Psoas muscle (tissue), 8 donors: ENCODE data around the gene LUC7L. TPM values are rescaled to one million over a fixed set of nuclear protein-coding genes. Genes with fewer than 3 reads are reported as not detected.
A peak's percentile ranks its signal among the peaks of the same experiment; 100 is the strongest.

ENCODE experiments used
- ATAC-seq, 4 donors: fragments of 200-7000 bp; cut with Tn5 transposase; one replicate each; pipeline ENCODE4 v1.9.1; 2020; ENCODE audit warnings: moderate library complexity in 3 of 4, mild to moderate bottlenecking in 2 of 4
- DNase-seq, 2 donors: peaks; one replicate each; pipeline ENCODE4 v3.0.0-alpha.2; 2020
- H3K27ac ChIP-seq: fragments of 200-600 bp; one replicate; pipeline ENCODE4 v1.8.0; 2022
- H3K27me3 ChIP-seq, 3 donors: fragments of 200-600 bp in 1 of 3; one replicate each; pipeline versions ENCODE4 v1.6.1 to v1.8.0; 2013 to 2022; ENCODE audit warnings: low read length in 2 of 3, mild to moderate bottlenecking in 2 of 3, moderate library complexity in 1 of 3; ENCODE audit not compliant: insufficient read depth in 3 of 3
- H3K36me3 ChIP-seq, 2 donors: fragments of 200-600 bp in 1 of 2; one replicate each; pipeline versions ENCODE4 v1.6.1 to v1.8.0; 2013 to 2022; ENCODE audit warnings: low read depth in 1 of 2, mild to moderate bottlenecking in 1 of 2, moderate library complexity in 1 of 2; ENCODE audit not compliant: insufficient read depth in 1 of 2
- H3K4me1 ChIP-seq: fragments of 200-600 bp; one replicate; pipeline ENCODE4 v1.8.0; 2022
- H3K4me3 ChIP-seq: fragments of 200-600 bp; one replicate; pipeline ENCODE4 v1.8.0; 2022; ENCODE audit warnings: mild to moderate bottlenecking
- H3K9me3 ChIP-seq: fragments of 200-600 bp; one replicate; pipeline ENCODE4 v1.8.0; 2022
- CTCF ChIP-seq: fragments of 200-600 bp; IDR thresholded peaks from one replicate; pipeline ENCODE4 v1.8.0; 2022; ENCODE audit warnings: antibody characterized with exemption
- WGBS, 3 donors: extraction: QIAGEN DNeasy Blood & Tissue Kit; methylation state at CpG; one replicate each; pipeline versions ENCODE4 v1.1.6 to v1.1.7; 2013; 5-methylcytosine and 5-hydroxymethylcytosine counted together
- intact Hi-C, 2 donors: fragments of 100-400 bp; cut with DNase I; formaldehyde crosslinking; loops; one replicate each; pipeline versions ENCODE4 v1.11.0 to v1.14.2; 2022
- polyA plus RNA-seq, 3 donors: library from polyadenylated mRNA; stranded (reverse); fragments of 200-250 nt; gene quantifications; one replicate each; pipeline ENCODE4 v1.2.3, GENCODE V29; 2013
- total RNA-seq, 4 donors: library from RNA; stranded (reverse); fragmentation: NEBNext Ultra II Directional in 2 of 4; extraction: Animal tissue kit (Norgen Biotek cat#: 25700) in 2 of 4; gene quantifications; one replicate each; pipeline versions ENCODE4 v1.2.1 to v1.2.4, GENCODE V29; 2021 to 2023
- donor health status: healthy with polysubstance abuse.
- donor health status: DM: no; HTN: no; CAD: no; lungs with moderate emphysema.
- donor health status: Bipolar disorder and iron deficiency.
- donor health status: healthy.
- donor health status: DM: yes; HTN: yes; CAD: no.
- donor health status: DM: no; HTN: no; CAD: no.
- donor health status: DM: no; HTN: no; CAD: no.
- donor health status: DM: yes; HTN: yes; CAD: no.

LUC7L gene
- total and polyA plus RNA-seq, 7 donors: 23.8 to 58.9 (median 30.3) TPM

- Histone ChIP-seq H3K4me3 (no peak overlapping the region), H3K9me3 (no peaks in the 10 kb centered on the region), H3K36me3 (peaks cover 0 to 27% of the 10 kb centered on the region in 2 donors), H3K27me3 (no peaks in the 10 kb centered on the region), H3K27ac (no peak overlapping the region), H3K4me1 (peaks cover 20% of the 10 kb centered on the region)
- 91 to 95% (median 93%) methylated on average over 12 of the region's 12 CpGs for WGBS, 3 donors
- DNase-seq (no peak), ATAC-seq (no peak)
- intact Hi-C loops: no loop called here
- no peak for TF ChIP-seq CTCF
These were observed 17.8 kb upstream of the LUC7L start for GRCh38 chr16:247027-247426.

- intact Hi-C loops: no loop called here
These were observed 15.9 kb upstream of the LUC7L start for GRCh38 chr16:245105-245504.

GRCh38 chr16:243348-243747, 14.1 kb upstream of the LUC7L start:
- Histone ChIP-seq H3K27me3 (no peaks in the 10 kb centered on the region), H3K4me3 (no peak overlapping the region), H3K4me1 (peaks cover 38% of the 10 kb centered on the region), H3K27ac (peak overlapping the region; percentile 88), H3K36me3 (no peaks in the 10 kb centered on the region), H3K9me3 (no peaks in the 10 kb centered on the region)
- no peak for TF ChIP-seq CTCF
- peak in 1 of 2 donors; percentile 52 for DNase-seq
- intact Hi-C loops: no loop called here
- 24 to 31% (median 30%) methylated on average over 4 of the region's 4 CpGs for WGBS, 3 donors
- peak; percentile 82 to 94 (median 90) for ATAC-seq

More at GRCh38 chr16:245105-245504, 15.9 kb upstream of the LUC7L start:
- H3K4me3 ChIP-seq: no peak overlapping the region
- peak overlapping the region; percentile 43 for H3K27ac ChIP-seq
- 92 to 94% (median 92%) methylated on average over 9 of the region's 9 CpGs for WGBS, 3 donors
- peak in 1 of 2 donors; percentile 17 for DNase-seq
- no peaks in the 10 kb centered on the region for H3K27me3 ChIP-seq
- H3K36me3 ChIP-seq: peaks cover 0 to 10% of the 10 kb centered on the region in 2 donors
- no peaks in the 10 kb centered on the region for H3K9me3 ChIP-seq
- H3K4me1 ChIP-seq: peaks cover 27% of the 10 kb centered on the region
- ATAC-seq: no peak
- TF ChIP-seq CTCF: no peak

GRCh38 chr16:242281-242680, 13.0 kb upstream of the LUC7L start:
- intact Hi-C loops: no loop called here
- peaks cover 0 to 7% of the 10 kb centered on the region in 2 donors for H3K36me3 ChIP-seq
- no peak for TF ChIP-seq CTCF
- H3K27ac ChIP-seq: peak overlapping the region; percentile 88
- H3K27me3 ChIP-seq: no peaks in the 10 kb centered on the region
- 89 to 93% (median 92%) methylated on average over 10 of the region's 10 CpGs for WGBS, 3 donors
- H3K9me3 ChIP-seq: no peaks in the 10 kb centered on the region
- peaks cover 38% of the 10 kb centered on the region for H3K4me1 ChIP-seq
- DNase-seq: peak in 1 of 2 donors; percentile 14
- H3K4me3 ChIP-seq: no peak overlapping the region
- no peak for ATAC-seq

- WGBS, 3 donors: 66 to 85% (median 70%) methylated on average over 8 of the region's 8 CpGs
- ATAC-seq (no peak), DNase-seq (no peak)
- H3K4me3 ChIP-seq: no peak overlapping the region
- H3K27me3 ChIP-seq: no peaks in the 10 kb centered on the region
- H3K9me3 ChIP-seq: no peaks in the 10 kb centered on the region
- H3K27ac ChIP-seq: peak overlapping the region; percentile 73
- TF ChIP-seq CTCF: no peak
- peaks cover 41% of the 10 kb centered on the region for H3K4me1 ChIP-seq
- H3K36me3 ChIP-seq: peaks cover 0 to 9% of the 10 kb centered on the region in 2 donors
- intact Hi-C loops: no loop called here
These were observed 11.3 kb upstream of the LUC7L start for GRCh38 chr16:240559-240958.
